OCI-LY3 (cell line): ENCODE data around the gene MTHFD1.

ENCODE experiments used
- H2AFZ ChIP-seq: fragments of 200-600, 300-600 bp; shearing (Covaris generic); 2 replicates; pipeline ENCODE4 v1.6.0; 2014; ENCODE audit warnings: antibody characterized with exemption, low read depth, low read length
- H3K27ac ChIP-seq: fragments of 200-600, 300-600 bp; sonication (generic); 2 replicates; pipeline ENCODE4 v1.5.1; 2014; ENCODE audit warnings: mild to moderate bottlenecking, low read length, moderate library complexity, mixed read lengths
- H3K27me3 ChIP-seq: fragments of 200-600, 300-600 bp; sonication (generic); 2 replicates; pipeline ENCODE4 v1.6.1; 2014; ENCODE audit warnings: low read depth, low read length, mixed read lengths
- H3K36me3 ChIP-seq: fragments of 200-600, 300-600 bp; sonication (generic); replicated peaks from 2 replicates; pipeline ENCODE3; 2014; ENCODE audit warnings: low read depth, low read length, mixed read lengths
- H3K4me1 ChIP-seq: fragments of 300-600, 200-600 bp; sonication (generic); 2 replicates; pipeline ENCODE4 v1.6.1; 2014; ENCODE audit warnings: low read length, mixed read lengths
- H3K4me2 ChIP-seq: fragments of 200-600, 300-600 bp; sonication (generic); 2 replicates; pipeline ENCODE4 v1.6.1; 2014; ENCODE audit warnings: low read length, mixed read lengths
- H3K4me3 ChIP-seq: fragments of 300-600, 200-600 bp; sonication (generic); 2 replicates; pipeline ENCODE4 v1.5.1; 2014; ENCODE audit warnings: antibody characterized with exemption, mild to moderate bottlenecking, low read length, moderate library complexity
- H3K79me2 ChIP-seq: fragments of 300-600, 200-600 bp; shearing (Covaris generic); 2 replicates; pipeline ENCODE4 v1.6.1; 2014; ENCODE audit warnings: mild to moderate bottlenecking, low read length, mixed read lengths
- H3K9ac ChIP-seq: fragments of 300-600, 200-600 bp; shearing (Covaris generic); 2 replicates; pipeline ENCODE4 v1.6.0; 2014; ENCODE audit warnings: mild to moderate bottlenecking, low read length, moderate library complexity
- H3K9me3 ChIP-seq: fragments of 200-600, 300-600 bp; shearing (Covaris generic); 2 replicates; pipeline ENCODE4 v1.6.1; 2014; ENCODE audit warnings: low read length, mixed read lengths; ENCODE audit not compliant: insufficient read depth
- H4K20me1 ChIP-seq: fragments of 200-600, 300-600 bp; sonication (generic); 2 replicates; pipeline ENCODE4 v1.6.1; 2016; ENCODE audit warnings: low read length, mixed read lengths; ENCODE audit not compliant: insufficient read depth
- CTCF ChIP-seq: fragments of 200-600, 300-600 bp; sonication (generic); IDR thresholded peaks from 2 replicates; pipeline ENCODE4 v1.5.1; 2014; ENCODE audit warnings: antibody characterized with exemption, low read length, low read depth
- EZH2phosphoT487 ChIP-seq: fragments of 200-600 bp; shearing (Covaris generic); IDR thresholded peaks from 2 replicates; pipeline ENCODE4 v1.6.1; 2018; ENCODE audit warnings: antibody characterized with exemption, mixed run types, low read depth

MTHFD1 gene

GRCh38 chr14:64495252-64495651 lies 107.1 kb downstream of the MTHFD1 start:
- H3K9ac ChIP-seq: no peak overlapping the region
- no peak for TF ChIP-seq EZH2phosphoT487
- no peak for TF ChIP-seq CTCF
- peaks cover 7% of the 10 kb centered on the region for H3K4me1 ChIP-seq
- H3K27ac ChIP-seq: no peak overlapping the region
- H3K4me3 ChIP-seq: no peak overlapping the region
- no peaks in the 10 kb centered on the region for H3K9me3 ChIP-seq
- H4K20me1 ChIP-seq: peaks cover 19% of the 10 kb centered on the region
- H3K4me2 ChIP-seq: no peak overlapping the region
- H3K27me3 ChIP-seq: no peaks in the 10 kb centered on the region
- H3K36me3 ChIP-seq: peaks cover 51% of the 10 kb centered on the region
- H3K79me2 ChIP-seq: peaks cover 87% of the 10 kb centered on the region
- H2AFZ ChIP-seq: no peak overlapping the region

- Histone ChIP-seq H3K4me3 (no peak overlapping the region), H3K27ac (no peak overlapping the region), H3K9ac (no peak overlapping the region), H3K79me2 (peaks cover 90% of the 10 kb centered on the region), H3K4me1 (peaks cover 19% of the 10 kb centered on the region), H3K9me3 (no peaks in the 10 kb centered on the region), H3K4me2 (no peak overlapping the region), H3K27me3 (no peaks in the 10 kb centered on the region), H3K36me3 (peaks cover 39% of the 10 kb centered on the region), H2AFZ (no peak overlapping the region), H4K20me1 (peaks cover 18% of the 10 kb centered on the region)
- no peak for TF ChIP-seq EZH2phosphoT487
- TF ChIP-seq CTCF: no peak
These were observed 108.6 kb downstream of the MTHFD1 start for GRCh38 chr14:64496764-64497163.

- Histone ChIP-seq H3K27me3 (no peaks in the 10 kb centered on the region), H3K9me3 (no peaks in the 10 kb centered on the region), H4K20me1 (peaks cover 12% of the 10 kb centered on the region), H3K79me2 (peaks cover 91% of the 10 kb centered on the region), H3K9ac (no peak overlapping the region), H3K27ac (no peak overlapping the region), H3K4me3 (no peak overlapping the region), H3K4me1 (peaks cover 21% of the 10 kb centered on the region), H3K4me2 (peak overlapping the region; percentile 15; the same call in 1 of the 2 replicates), H3K36me3 (peaks cover 26% of the 10 kb centered on the region), H2AFZ (no peak overlapping the region)
- TF ChIP-seq EZH2phosphoT487 (no peak), CTCF (no peak)
These were observed 111.9 kb downstream of the MTHFD1 start for GRCh38 chr14:64500088-64500487.

GRCh38 chr14:64501411-64502171 lies 113.4 kb downstream of the MTHFD1 start:
- peak overlapping the region; percentile 94 for H3K9ac ChIP-seq
- no peak overlapping the region for H2AFZ ChIP-seq
- TF ChIP-seq CTCF: no peak
- no peak for TF ChIP-seq EZH2phosphoT487
- H3K4me2 ChIP-seq: peak overlapping the region; percentile 97
- H3K79me2 ChIP-seq: peaks cover 94% of the 10 kb centered on the region
- H3K9me3 ChIP-seq: no peaks in the 10 kb centered on the region
- H3K36me3 ChIP-seq: peaks cover 19% of the 10 kb centered on the region
- H3K27me3 ChIP-seq: no peaks in the 10 kb centered on the region
- peak overlapping the region; percentile 80 for H3K4me3 ChIP-seq
- peak overlapping the region; percentile 93 for H3K27ac ChIP-seq
- H3K4me1 ChIP-seq: peaks cover 24% of the 10 kb centered on the region
- H4K20me1 ChIP-seq: peaks cover 11% of the 10 kb centered on the region
